Measurements from ENCODE around the gene MRPS26.
A peak's percentile ranks its signal among the peaks of the same experiment; 100 is the strongest.
"Not testable (repeated sequence)": the region's sequence is repeated elsewhere in the genome, so short reads cannot be mapped to it uniquely, and the experiment has no call there.

Gene MRPS26

DNA sequence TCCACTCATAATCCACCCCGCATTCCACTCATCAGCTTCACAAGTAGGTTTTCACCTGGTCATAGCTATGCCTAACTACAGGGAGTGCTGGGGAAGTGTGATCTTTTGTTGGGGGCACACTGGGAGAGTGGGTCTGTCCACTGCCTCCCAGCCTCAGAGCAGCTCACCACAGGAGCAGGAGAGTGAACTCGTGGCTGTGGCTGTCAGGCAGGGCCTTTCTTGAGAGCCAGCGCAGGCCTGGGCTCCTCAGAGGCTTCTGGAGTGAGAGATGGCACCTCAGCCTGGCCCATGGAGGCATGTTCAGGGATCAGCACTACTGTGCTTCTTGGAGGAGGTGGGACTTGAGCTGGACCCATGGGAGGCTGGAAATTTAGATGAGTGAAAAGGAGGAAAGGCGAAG lies 6.4 kb upstream of the MRPS26 start:
- H3K4me3 ChIP-seq (ENCODE audit: low read length), result no peak overlapping the region
- no peak for DNase-seq (ENCODE audit: low read depth, low spot score)

DNA sequence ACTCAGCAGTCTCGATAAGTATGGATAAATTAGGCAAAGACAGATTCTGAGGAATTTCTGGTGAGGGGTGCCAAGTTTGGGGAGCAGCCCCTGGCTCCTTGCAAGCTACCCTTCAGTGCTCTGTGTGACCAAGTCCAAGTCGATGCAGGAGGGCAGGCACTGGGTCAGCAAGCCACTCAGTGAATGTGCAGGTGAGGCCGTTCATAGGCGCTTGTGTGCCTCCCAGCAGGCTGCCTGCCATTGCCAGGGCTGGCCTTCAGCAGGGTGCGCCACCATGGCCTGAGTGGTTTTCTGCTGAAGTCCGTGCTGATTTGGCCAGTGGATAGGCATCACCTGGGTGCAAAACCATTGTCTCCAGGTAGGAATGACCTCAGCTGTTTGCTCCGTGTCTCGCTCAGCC lies 5.8 kb upstream of the MRPS26 start:
- H3K4me3 ChIP-seq (ENCODE audit: low read length), result no peak overlapping the region
- DNase-seq (ENCODE audit: low read depth, low spot score), result no peak

- H3K4me3 ChIP-seq (ENCODE audit: low read length), result no peak overlapping the region
- DNase-seq (ENCODE audit: low read depth, low spot score), result no peak
Observed at GRCh38 chr20:3041854-3042409, 3.9 kb upstream of the MRPS26 start.

DNA sequence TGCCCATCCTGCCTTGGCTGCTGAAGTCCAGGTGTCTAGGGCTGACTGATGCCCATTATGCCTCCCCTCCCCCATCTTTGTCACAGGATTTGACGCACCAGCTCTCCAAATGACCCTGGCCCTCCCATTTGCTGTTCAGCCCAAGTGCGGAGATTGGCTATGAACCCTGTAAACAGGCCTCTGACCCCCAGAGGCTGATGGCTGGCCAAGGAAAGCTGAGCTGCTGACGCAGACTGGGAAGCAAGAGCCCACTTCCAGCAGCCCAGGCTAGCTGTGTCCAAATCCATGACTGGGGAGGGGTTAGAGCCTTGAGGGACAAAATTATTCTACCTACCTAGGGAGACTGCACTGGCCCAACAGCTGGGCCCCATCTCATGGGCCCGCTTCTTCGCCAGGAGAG lies 3.2 kb upstream of the MRPS26 start:
- H3K4me3 ChIP-seq (ENCODE audit: low read length), result no peak overlapping the region
- DNase-seq (ENCODE audit: low read depth, low spot score), result no peak

- H3K4me3 ChIP-seq (ENCODE audit: low read length), result no peak within 1 kb of the TSS
- no peak for DNase-seq (ENCODE audit: low read depth, low spot score)
Observed at GRCh38 chr20:3043322-3043721, 2.5 kb upstream of the MRPS26 start, which contains the start of gene GNRH2. Gene GNRH2 (plus strand): TSS chr20:3043622. CDS start chr20:3044415, 793 bp downstream.

GRCh38 chr20:3044336-3044965 lies 1.4 kb upstream of the MRPS26 start:
- DNase-seq (ENCODE audit: low read depth, low spot score), result no peak
- no peak overlapping the region for H3K4me3 ChIP-seq (ENCODE audit: low read length)

- DNase-seq (ENCODE audit: low read depth, low spot score), result no peak
- H3K4me3 ChIP-seq (ENCODE audit: low read length), result peak overlapping the region; percentile 83
Observed at GRCh38 chr20:3045042-3045815, 623 bp upstream of the MRPS26 start.

DNA sequence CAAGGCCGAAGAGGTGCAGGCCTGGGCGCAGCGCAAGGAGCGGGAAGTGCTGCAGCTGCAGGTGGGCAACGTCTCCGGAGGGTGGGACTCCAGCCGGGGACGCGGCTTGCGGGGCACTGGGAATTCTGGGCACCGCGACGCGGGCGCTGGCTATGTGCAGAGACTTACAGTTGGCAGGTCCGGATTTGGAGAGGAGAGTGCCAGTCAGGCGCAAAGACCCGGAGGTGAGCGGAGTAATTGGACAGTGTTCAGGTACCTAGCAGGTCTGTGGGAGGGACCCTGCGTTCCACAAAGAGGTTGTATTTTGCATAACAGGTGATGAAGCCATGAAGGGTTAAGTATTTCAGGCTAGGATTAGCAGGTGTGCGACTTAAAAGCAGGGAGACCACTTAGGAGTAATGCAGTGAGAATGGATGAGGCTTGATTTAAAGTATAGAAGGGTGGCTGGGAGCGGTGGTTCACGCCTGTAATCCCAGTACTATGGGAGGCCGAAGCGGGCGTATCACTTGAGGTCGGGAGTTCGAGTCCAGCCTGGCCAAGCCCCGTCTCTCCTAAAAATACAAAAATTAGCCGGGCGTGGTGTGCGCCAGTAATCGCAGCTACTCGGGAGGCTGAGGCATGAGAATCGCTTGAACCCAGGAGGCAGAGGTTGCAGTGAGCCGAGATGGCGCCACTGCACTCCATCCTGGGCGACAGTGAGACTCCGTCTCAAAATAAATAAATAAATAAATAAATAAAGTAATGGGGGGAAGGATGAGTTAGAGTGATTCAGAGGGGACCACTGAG lies 1.0 kb downstream of the MRPS26 start:
- DNase-seq (ENCODE audit: low read depth, low spot score), result no peak
- H3K4me3 ChIP-seq (ENCODE audit: low read length), result peak overlapping the region; percentile 83

DNA sequence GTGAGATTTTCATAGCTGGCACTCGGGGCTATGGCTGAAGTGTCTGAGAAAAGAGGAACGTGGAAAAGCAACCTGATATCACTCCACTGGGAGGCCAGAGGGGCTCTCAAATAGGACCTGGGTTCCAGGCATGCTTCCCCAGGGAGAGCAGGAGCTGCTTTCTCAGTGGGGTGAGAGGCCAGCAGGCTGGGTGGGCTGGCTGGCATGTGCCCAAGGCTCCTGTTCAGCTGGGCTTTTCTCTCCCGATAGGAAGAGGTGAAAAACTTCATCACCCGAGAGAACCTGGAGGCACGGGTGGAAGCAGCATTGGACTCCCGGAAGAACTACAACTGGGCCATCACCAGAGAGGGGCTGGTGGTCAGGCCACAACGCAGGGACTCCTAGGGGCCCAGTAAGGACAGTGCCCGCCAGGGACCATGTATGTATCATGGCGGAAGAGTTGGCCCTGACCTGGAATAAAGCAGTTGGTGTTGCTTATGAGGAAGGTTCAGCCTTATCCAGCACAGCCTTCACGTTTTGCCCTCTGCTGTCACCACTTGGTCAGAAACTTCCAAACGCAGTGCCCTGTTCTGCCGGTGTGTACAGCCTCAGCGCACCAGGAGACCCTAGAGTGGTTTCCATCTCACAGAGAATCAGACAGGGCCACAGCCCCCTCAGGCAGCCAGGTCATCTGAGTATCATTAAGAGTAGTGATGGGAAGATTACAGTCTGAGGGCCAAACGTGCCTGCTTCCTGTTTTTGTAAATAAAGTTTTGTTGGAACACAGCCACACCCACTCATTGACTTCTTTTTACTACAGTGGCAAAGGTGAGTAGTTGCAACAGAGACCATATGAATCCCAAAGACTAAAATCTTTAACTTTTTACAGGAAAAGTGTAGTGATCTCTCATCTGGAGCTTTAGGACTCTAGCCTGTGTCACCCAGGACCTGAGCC lies 1.9 kb downstream of the MRPS26 start:
- no peak overlapping the region for H3K4me3 ChIP-seq (ENCODE audit: low read length)
- DNase-seq (ENCODE audit: low read depth, low spot score), result no peak

DNA sequence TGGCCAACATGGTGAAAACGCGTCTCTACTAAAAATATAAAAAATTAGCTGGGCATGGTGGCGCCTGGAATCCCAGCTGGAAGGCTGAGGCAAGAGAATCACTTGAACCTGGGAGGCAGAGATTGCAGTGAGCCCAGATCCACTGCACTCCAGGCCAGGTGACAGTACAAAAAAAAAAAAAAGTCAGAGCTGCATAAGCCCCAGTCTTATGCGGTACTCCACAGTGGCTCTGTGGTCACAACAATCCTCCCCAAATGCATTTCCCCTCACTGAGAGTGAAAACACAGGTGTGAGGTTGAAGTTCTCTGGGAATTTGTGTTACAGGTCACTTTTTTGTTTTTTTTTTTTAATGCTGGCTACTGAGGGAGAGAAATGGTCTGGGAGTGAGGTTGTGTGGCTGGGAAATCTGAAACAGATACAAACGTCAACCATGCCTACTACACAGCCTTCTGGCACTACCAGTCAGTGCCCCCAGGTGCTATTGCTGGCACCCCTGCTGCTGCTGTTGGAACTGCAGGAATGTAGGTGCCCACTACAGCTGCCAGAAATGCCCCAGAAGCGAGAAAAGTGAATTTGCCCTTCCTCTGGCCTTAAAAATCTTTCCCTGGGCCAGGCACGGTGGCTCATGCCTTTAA lies 5.7 kb downstream of the MRPS26 start:
- peak; percentile 71 for DNase-seq (ENCODE audit: low read depth, low spot score)
- H3K4me3 ChIP-seq (ENCODE audit: low read length), result no peak overlapping the region

- no peak overlapping the region for H3K4me3 ChIP-seq (ENCODE audit: low read length)
- no peak for DNase-seq (ENCODE audit: low read depth, low spot score)
Observed at GRCh38 chr20:3059489-3059888, 13.6 kb downstream of the MRPS26 start.

GRCh38 chr20:3064119-3064518 lies 18.3 kb downstream of the MRPS26 start:
- H3K4me3 ChIP-seq (ENCODE audit: low read length), result not testable (repeated sequence)

DNA sequence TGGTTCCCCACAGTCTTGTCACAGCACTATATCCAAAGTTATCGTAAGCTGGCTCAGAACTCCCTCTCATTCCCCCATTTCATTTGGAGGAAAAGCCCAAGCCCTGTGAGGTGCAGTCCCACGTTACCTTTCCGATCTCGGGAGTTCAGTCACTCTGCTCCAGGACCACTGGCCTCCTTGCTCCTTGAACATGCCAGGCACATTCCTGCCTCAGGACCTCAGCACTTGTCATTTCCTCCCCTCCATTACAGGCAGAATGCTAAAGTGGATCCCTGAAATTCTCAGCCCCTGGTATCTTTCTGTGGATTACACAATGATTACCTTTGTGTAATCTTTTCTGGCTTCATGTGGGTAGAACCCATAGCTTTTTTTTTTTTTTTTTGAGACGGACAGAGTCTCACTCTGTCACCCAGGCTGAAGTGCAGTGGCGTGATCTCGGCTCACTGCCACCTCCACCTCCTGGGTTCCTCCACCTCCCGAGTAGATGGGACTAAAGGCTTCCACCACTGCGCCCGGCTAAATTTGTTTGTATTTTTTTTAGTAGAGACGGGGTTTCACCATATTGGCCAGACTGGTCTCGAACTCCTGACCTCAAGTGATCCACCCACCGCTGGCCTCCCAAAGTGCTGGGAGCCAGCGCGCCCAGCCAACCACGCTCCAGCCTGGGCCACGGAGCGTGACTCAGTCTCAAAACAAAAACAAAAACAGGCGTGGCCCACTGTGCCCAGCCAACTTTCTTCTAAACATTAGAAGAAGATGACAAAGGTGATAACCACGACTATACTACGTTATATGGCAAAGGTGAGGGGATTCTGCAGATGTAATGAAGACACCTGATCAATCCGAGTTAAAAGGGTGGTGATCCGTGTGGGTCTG lies 21.5 kb downstream of the MRPS26 start:
- DNase-seq (ENCODE audit: low read depth, low spot score), result no peak
- H3K4me3 ChIP-seq (ENCODE audit: low read length), result no peak overlapping the region

More at GRCh38 chr20:3064119-3064518, 18.3 kb downstream of the MRPS26 start:
- not testable (repeated sequence) for DNase-seq (ENCODE audit: low read depth, low spot score)

DNA sequence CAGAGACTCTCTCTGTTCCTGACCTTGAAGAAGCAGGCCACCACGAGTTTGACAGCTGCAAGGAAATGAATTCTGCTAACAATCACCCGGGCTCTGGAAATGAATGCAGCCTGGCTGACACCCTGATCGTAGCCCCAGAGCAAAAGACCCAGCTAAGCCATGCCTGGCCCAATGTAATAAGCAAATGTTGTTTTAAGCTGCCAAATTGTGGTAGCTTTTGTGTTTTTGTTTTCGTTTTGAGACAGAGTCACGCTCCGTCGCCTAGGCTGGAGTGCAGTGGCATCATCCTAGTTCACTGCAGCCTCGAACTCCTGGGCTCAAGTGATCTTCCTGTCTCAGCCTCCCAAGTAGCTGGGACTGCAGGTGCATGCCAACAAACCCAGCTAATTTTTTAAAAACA lies 22.2 kb downstream of the MRPS26 start:
- no peak overlapping the region for H3K4me3 ChIP-seq (ENCODE audit: low read length)
- no peak for DNase-seq (ENCODE audit: low read depth, low spot score)

GRCh38 chr20:3068986-3069900 lies 23.4 kb downstream of the MRPS26 start:
- no peak overlapping the region for H3K4me3 ChIP-seq (ENCODE audit: low read length)

DNA sequence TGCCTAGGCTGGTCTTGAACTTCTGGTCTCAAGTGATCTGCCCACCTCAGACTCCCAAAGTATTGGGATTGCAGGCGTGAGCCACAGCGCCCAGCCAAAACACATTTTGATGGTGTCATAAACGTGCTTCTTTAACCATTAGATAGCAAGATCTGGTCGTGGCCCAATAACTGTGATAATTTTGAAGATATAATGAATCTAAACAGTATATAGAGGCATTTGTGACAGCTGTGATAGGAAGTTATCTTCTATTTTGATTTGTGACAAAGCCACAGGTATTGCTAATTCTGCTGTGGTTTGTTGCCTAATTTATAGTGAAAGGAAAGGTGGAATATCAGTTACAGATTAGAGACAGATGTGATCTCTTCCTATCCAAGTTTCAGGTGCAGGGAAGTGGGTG lies 24.9 kb downstream of the MRPS26 start:
- H3K4me3 ChIP-seq (ENCODE audit: low read length), result no peak overlapping the region
- DNase-seq (ENCODE audit: low read depth, low spot score), result no peak

More at GRCh38 chr20:3068986-3069900, 23.4 kb downstream of the MRPS26 start:
- DNase-seq (ENCODE audit: low read depth, low spot score), result no peak
